Left lung (tissue), 10 donors: ENCODE data around the gene MIEN1. TPM values are rescaled to one million over a fixed set of nuclear protein-coding genes. Genes with fewer than 3 reads are reported as not detected.
A peak's percentile ranks its signal among the peaks of the same experiment; 100 is the strongest.
"Not testable (repeated sequence)": the region's sequence is repeated elsewhere in the genome, so short reads cannot be mapped to it uniquely, and the experiment has no call there.

ENCODE experiments used
- ATAC-seq: fragments of 200-7000 bp; cut with Tn5 transposase; one replicate; pipeline ENCODE4 v1.9.1; 2020; ENCODE audit warnings: moderate library complexity
- DNase-seq, 4 donors: peaks; one replicate each; pipeline ENCODE4 v3.0.0-alpha.2; 2013 to 2020
- H3K27ac ChIP-seq, 2 donors: fragments of 200-600 bp; sonication (generic) in 1 of 2; one replicate each; pipeline versions ENCODE4 v1.5.0 to v1.8.0; 2020 to 2021
- H3K27me3 ChIP-seq, 2 donors: fragments of 200-600 bp; sonication (generic) in 1 of 2; one replicate each; pipeline versions ENCODE4 v1.5.0 to v1.8.0; 2020 to 2021
- H3K36me3 ChIP-seq, 2 donors: fragments of 200-600 bp; sonication (generic) in 1 of 2; one replicate each; pipeline versions ENCODE4 v1.5.0 to v1.8.0; 2020 to 2021
- H3K4me1 ChIP-seq, 2 donors: fragments of 200-600 bp; one replicate each; pipeline ENCODE4 v1.8.0; 2021
- H3K4me3 ChIP-seq, 2 donors: fragments of 200-600 bp; sonication (generic) in 1 of 2; one replicate each; pipeline versions ENCODE4 v1.5.0 to v1.8.0; 2020 to 2021; ENCODE audit warnings: mild to moderate bottlenecking in 1 of 2
- H3K9me3 ChIP-seq, 2 donors: fragments of 200-600 bp; sonication (generic) in 1 of 2; one replicate each; pipeline versions ENCODE4 v1.5.0 to v1.8.0; 2020 to 2021
- intact Hi-C, 2 donors: fragments of 100-400 bp; cut with DNase I; formaldehyde crosslinking; loops; one replicate each; pipeline versions ENCODE4 v1.11.2 to v1.14.2; 2022
- polyA plus RNA-seq, 6 donors: library from polyadenylated mRNA; unstranded; fragments of 120-200 nt; gene quantifications; one replicate each; pipeline ENCODE4 v1.2.1, GENCODE V29; 2013; ENCODE audit not compliant: insufficient read length in 6 of 6
- total RNA-seq, 2 donors: library from RNA; stranded (reverse); fragmentation: NEBNext Ultra II Directional; extraction: Animal tissue kit (Norgen Biotek cat#: 25700); gene quantifications; one replicate each; pipeline ENCODE4 v1.2.1, GENCODE V29; 2021
- TF ChIP-seq, protein P1 (sequence below), 2 donors: fragments of 200-600 bp; sonication (generic) in 1 of 2; IDR thresholded peaks; one replicate each; pipeline versions ENCODE4 v1.5.0 to v1.8.0; 2021; ENCODE audit warnings: antibody characterized with exemption in 2 of 2
- donor health status: DM: no; HTN: yes; CAD: no.
- donor health status: DM: no; HTN: no; CAD: no.

MIEN1 gene
- total and polyA plus RNA-seq, 8 donors: 18.8 to 57.9 (median 25.5) TPM

DNA sequence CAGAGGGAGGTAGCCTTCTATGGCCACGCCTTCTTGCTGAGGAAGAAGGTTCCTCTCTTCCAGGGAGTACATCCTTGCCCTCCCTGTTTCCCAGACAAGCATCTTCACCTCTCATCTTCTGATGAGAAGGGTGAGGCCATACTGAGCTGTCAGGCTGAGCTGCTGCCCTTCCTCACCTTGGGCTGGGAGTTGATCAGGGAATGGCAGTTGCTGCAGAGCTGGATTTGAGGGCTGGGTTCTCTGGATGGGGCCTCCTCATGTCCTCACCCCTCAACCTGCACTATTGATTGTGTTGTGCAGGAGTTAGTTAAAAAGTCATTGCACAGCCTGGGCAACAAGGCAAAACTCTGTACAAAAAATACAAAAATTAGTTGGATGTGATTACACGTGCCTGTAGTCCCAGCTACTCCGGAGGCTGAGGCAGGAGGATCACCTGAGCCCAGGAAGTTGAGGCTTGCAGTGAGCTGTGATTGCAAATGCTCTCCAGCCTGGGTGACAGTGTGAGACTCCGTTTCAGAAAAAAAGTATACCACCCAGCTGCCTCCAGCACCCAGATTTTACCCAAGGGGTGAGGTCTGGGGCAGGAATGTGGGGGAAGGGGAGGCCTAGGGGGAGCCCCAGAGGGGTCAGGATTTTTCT lies 28.4 kb downstream of the MIEN1 start:
- no peaks in the 10 kb centered on the region for H3K36me3 ChIP-seq
- H3K27ac ChIP-seq: no peak overlapping the region
- peak in 1 of 4 donors; percentile 2 for DNase-seq
- H3K9me3 ChIP-seq: no peaks in the 10 kb centered on the region
- H3K4me1 ChIP-seq: peaks cover 19 to 41% of the 10 kb centered on the region in 2 donors
- TF ChIP-seq, protein P1, sequence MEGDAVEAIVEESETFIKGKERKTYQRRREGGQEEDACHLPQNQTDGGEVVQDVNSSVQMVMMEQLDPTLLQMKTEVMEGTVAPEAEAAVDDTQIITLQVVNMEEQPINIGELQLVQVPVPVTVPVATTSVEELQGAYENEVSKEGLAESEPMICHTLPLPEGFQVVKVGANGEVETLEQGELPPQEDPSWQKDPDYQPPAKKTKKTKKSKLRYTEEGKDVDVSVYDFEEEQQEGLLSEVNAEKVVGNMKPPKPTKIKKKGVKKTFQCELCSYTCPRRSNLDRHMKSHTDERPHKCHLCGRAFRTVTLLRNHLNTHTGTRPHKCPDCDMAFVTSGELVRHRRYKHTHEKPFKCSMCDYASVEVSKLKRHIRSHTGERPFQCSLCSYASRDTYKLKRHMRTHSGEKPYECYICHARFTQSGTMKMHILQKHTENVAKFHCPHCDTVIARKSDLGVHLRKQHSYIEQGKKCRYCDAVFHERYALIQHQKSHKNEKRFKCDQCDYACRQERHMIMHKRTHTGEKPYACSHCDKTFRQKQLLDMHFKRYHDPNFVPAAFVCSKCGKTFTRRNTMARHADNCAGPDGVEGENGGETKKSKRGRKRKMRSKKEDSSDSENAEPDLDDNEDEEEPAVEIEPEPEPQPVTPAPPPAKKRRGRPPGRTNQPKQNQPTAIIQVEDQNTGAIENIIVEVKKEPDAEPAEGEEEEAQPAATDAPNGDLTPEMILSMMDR (IDR thresholded peaks at IDR 0.05): no peak
- H3K4me3 ChIP-seq: peak overlapping the region in 1 of 2 donors; percentile 67
- intact Hi-C loops: no loop called here
- H3K27me3 ChIP-seq: peaks cover 0 to 39% of the 10 kb centered on the region in 2 donors
- no peak for ATAC-seq

DNA sequence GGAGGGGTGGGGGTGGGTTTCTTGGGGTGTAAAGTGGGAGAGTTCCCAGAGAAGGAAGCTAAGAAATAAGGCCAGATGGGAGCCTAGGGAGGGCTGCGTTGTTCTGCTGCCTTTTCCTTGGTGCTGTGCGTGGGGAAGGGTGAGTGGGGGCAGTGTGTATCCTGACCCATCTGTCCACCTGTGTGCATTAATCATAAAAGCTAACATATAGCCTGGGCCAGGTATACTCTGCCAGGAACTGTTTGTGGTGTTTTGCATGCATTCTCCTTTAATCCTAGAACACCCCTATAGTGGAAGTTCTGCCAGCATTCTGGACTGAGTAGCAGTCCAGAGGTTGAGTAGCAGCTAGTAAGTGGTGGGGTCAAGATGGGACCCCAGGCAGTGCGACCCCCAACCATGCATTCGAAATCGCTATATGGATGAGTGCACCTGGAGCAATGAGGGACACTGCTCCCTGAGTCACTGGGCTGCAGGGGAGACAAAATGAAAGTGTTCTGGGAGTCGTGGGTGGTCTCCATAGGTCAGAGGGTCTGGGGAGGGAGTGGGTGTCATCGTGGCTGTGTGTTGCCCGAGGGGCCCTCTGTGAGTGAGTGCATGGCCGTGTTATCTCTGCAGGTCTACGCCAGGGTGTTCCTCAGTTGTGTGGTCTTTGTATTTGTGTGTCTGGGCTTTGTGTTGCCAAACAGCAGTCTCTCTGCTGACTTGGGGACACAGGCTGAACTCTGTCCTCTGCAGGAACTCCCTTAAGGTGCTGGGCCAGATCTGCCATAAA lies 29.1 kb downstream of the MIEN1 start:
- H3K27ac ChIP-seq: no peak overlapping the region
- no peaks in the 10 kb centered on the region for H3K36me3 ChIP-seq
- H3K4me3 ChIP-seq: peak overlapping the region; percentile 54 to 67
- H3K27me3 ChIP-seq: peaks cover 0 to 39% of the 10 kb centered on the region in 2 donors
- TF ChIP-seq, protein P1 (IDR thresholded peaks at IDR 0.05): no peak
- no peaks in the 10 kb centered on the region for H3K9me3 ChIP-seq
- ATAC-seq (no peak), DNase-seq (peak in 1 of 4 donors; percentile 27)
- H3K4me1 ChIP-seq: peaks cover 19 to 41% of the 10 kb centered on the region in 2 donors
- intact Hi-C loops: no loop called here

DNA sequence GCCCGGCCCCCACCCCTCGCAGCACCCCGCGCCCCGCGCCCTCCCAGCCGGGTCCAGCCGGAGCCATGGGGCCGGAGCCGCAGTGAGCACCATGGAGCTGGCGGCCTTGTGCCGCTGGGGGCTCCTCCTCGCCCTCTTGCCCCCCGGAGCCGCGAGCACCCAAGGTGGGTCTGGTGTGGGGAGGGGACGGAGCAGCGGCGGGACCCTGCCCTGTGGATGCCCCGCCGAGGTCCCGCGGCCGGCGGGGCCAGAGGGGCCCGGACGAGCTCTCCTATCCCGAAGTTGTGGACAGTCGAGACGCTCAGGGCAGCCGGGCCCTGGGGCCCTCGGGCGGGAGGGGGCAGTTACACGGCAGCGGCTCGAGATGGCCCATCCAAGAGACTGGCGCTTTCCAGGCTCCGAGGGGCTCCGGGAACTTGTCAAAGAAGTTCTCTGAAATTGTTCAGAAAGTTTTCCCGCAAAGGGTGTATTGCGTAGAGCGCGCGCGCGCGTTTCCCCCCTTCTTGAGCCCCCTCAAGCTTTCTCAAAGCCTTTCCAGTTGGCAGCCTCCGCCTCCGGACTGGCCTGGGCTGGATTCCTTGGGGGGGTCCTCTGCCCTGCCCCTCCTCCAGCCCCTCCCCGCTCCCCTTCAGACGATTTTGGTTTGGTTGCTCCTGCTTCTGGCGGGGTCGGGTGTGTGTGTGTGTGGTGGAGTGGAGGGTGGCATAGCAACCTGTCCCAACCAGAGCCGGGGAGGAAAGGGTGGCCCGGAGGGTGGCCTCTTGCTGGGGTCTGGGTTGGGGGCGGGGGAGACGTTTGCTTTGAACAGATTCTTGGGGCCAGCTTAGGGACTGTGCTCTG lies 30.0 kb downstream of the MIEN1 start:
- intact Hi-C loops: no loop called here

DNA sequence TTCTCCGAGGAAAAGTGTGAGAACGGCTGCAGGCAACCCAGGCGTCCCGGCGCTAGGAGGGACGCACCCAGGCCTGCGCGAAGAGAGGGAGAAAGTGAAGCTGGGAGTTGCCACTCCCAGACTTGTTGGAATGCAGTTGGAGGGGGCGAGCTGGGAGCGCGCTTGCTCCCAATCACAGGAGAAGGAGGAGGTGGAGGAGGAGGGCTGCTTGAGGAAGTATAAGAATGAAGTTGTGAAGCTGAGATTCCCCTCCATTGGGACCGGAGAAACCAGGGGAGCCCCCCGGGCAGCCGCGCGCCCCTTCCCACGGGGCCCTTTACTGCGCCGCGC lies 30.5 kb downstream of the MIEN1 start, which contains the start of gene ERBB2:
Gene ERBB2 (plus strand): TSS at position 247 of the 330 bp plus-strand sequence. CDS start 175 bp downstream, outside the sequence.
- Histone ChIP-seq H3K4me3 (peak within 1 kb of the TSS; percentile 54 to 67), H3K9me3 (no peaks in the 10 kb centered on the region), H3K4me1 (peaks cover 12 to 35% of the 10 kb centered on the region in 2 donors), H3K27ac (peak within 1 kb of the TSS; percentile 47 to 76), H3K36me3 (no peaks in the 10 kb centered on the region), H3K27me3 (peaks cover 0 to 39% of the 10 kb centered on the region in 2 donors)
- intact Hi-C loops: no loop called here
- ATAC-seq (peak; percentile 85), DNase-seq (peak in 3 of 4 donors; percentile 70 to 91 (median 79))
- TF ChIP-seq, protein P1 (IDR thresholded peaks at IDR 0.05): no peak

More for the DNA sequence above, 30.0 kb downstream of the MIEN1 start:
- peak in 3 of 4 donors; percentile 71 to 84 (median 84) for DNase-seq
- peaks cover 17 to 41% of the 10 kb centered on the region in 2 donors for H3K4me1 ChIP-seq
- peak; percentile 28 for ATAC-seq
- TF ChIP-seq, protein P1 (IDR thresholded peaks at IDR 0.05): no peak
- H3K4me3 ChIP-seq: peak overlapping the region; percentile 54 to 67
- no peaks in the 10 kb centered on the region for H3K36me3 ChIP-seq
- H3K27ac ChIP-seq: peak overlapping the region; percentile 47 to 76
- no peaks in the 10 kb centered on the region for H3K9me3 ChIP-seq
- peaks cover 0 to 39% of the 10 kb centered on the region in 2 donors for H3K27me3 ChIP-seq

DNA sequence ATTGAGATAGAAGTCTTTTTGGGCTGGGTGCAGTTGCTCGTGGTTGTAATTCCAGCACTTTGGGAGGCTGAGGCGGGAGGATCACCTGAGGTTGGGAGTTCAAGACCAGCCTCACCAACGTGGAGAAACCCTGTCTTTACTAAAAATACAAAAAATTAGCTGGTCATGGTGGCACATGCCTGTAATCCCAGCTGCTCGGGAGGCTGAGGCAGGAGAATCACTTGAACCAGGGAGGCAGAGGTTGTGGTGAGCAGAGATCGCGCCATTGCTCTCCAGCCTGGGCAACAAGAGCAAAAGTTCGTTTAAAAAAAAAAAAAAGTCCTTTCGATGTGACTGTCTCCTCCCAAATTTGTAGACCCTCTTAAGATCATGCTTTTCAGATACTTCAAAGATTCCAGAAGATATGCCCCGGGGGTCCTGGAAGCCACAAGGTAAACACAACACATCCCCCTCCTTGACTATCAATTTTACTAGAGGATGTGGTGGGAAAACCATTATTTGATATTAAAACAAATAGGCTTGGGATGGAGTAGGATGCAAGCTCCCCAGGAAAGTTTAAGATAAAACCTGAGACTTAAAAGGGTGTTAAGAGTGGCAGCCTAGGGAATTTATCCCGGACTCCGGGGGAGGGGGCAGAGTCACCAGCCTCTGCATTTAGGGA lies 31.0 kb downstream of the MIEN1 start:
- H3K36me3 ChIP-seq, H3K9me3 ChIP-seq, intact Hi-C loops, ATAC-seq: not testable (repeated sequence)
- peak in 1 of 4 donors; percentile 3 for DNase-seq
- Histone ChIP-seq H3K4me3 (peak overlapping the region; percentile 54 to 67), H3K27ac (peak overlapping the region; percentile 47 to 76), H3K27me3 (peaks cover 0 to 39% of the 10 kb centered on the region in 2 donors), H3K4me1 (peaks cover 12 to 31% of the 10 kb centered on the region in 2 donors)
